Thymus (tissue), 11 donors: Measurements from ENCODE around the gene TM7SF2. TPM values are rescaled to one million over a fixed set of nuclear protein-coding genes. Genes with fewer than 3 reads are reported as not detected.

ENCODE experiments used
- DNase-seq, 9 donors: peaks; one replicate each; pipeline ENCODE4 v3.0.0-alpha.2; 2013; ENCODE audit warnings: low spot score in 9 of 9, low read depth in 6 of 9, missing footprints in 1 of 9
- H3K27ac ChIP-seq, 2 donors: one replicate each; pipeline ENCODE4 v1.5.1; 2013; ENCODE audit warnings: control low read depth in 1 of 2, low read depth in 1 of 2, low read length in 1 of 2, mild to moderate bottlenecking in 1 of 2, moderate library complexity in 1 of 2
- H3K27me3 ChIP-seq, 2 donors: one replicate each; pipeline ENCODE4 v1.5.1; 2013; ENCODE audit warnings: low read length in 1 of 2; ENCODE audit not compliant: control insufficient read depth in 2 of 2, insufficient read depth in 1 of 2
- H3K36me3 ChIP-seq, 2 donors: one replicate each; pipeline ENCODE4 v1.5.1; 2013; ENCODE audit warnings: low read length in 1 of 2, mild to moderate bottlenecking in 1 of 2, moderate library complexity in 1 of 2; ENCODE audit not compliant: control insufficient read depth in 2 of 2, insufficient read depth in 2 of 2
- H3K4me1 ChIP-seq, 2 donors: one replicate each; pipeline ENCODE4 v1.5.1; 2013; ENCODE audit warnings: low read length in 2 of 2; ENCODE audit not compliant: control insufficient read depth in 2 of 2, insufficient read depth in 2 of 2
- H3K4me3 ChIP-seq, 2 donors: one replicate each; pipeline ENCODE4 v1.5.1; 2013; ENCODE audit warnings: low read length in 2 of 2, control low read depth in 1 of 2, mild to moderate bottlenecking in 1 of 2
- H3K9me3 ChIP-seq, 2 donors: one replicate each; pipeline ENCODE4 v1.5.1; 2013; ENCODE audit warnings: low read length in 1 of 2, mild to moderate bottlenecking in 1 of 2; ENCODE audit not compliant: control insufficient read depth in 2 of 2, insufficient read depth in 1 of 2
- WGBS: extraction: QIAGEN DNeasy Blood & Tissue Kit; methylation state at CpG from one replicate; pipeline ENCODE4 v1.1.7; 2013; 5-methylcytosine and 5-hydroxymethylcytosine counted together
- polyA plus RNA-seq: library from polyadenylated mRNA; stranded (reverse); fragments of 200-250 nt; gene quantifications from one replicate; pipeline ENCODE4 v1.2.3, GENCODE V29; 2013
- total RNA-seq: library from RNA; stranded (reverse); fragments of 120-200 nt; gene quantifications from one replicate; pipeline ENCODE4 v1.2.4, GENCODE V29; 2013
- donor health status: healthy.

TM7SF2 gene
- total and polyA plus RNA-seq, 2 donors: 16.1 to 35.8 TPM

- peaks cover 11 to 12% of the 10 kb centered on the region in 2 donors for H3K36me3 ChIP-seq
- H3K9me3 ChIP-seq: no peaks in the 10 kb centered on the region
- H3K4me3 ChIP-seq: no peak overlapping the region
- DNase-seq: no peak
- no peak overlapping the region for H3K27ac ChIP-seq
- peaks cover 0 to 2% of the 10 kb centered on the region in 2 donors for H3K4me1 ChIP-seq
- 92% methylated on average over 4 of the region's 4 CpGs for WGBS
- no peaks in the 10 kb centered on the region for H3K27me3 ChIP-seq
These were observed 39.6 kb upstream of the TM7SF2 start for GRCh38 chr11:65071907-65072630.

GRCh38 chr11:65072631-65072966 is 39.1 kb upstream of the TM7SF2 start:
- H3K9me3 ChIP-seq: no peaks in the 10 kb centered on the region
- no peak overlapping the region for H3K4me3 ChIP-seq
- no peak for DNase-seq
- peaks cover 0 to under 1% of the 10 kb centered on the region in 2 donors for H3K4me1 ChIP-seq
- H3K27ac ChIP-seq: no peak overlapping the region
- peaks cover 17 to 18% of the 10 kb centered on the region in 2 donors for H3K36me3 ChIP-seq
- no peaks in the 10 kb centered on the region for H3K27me3 ChIP-seq
- 92% methylated on average over 1 of the region's 1 CpG for WGBS

- peaks cover 0 to 18% of the 10 kb centered on the region in 2 donors for H3K4me1 ChIP-seq
- 98% methylated on average over 4 of the region's 4 CpGs for WGBS
- DNase-seq: no peak
- H3K27ac ChIP-seq: no peak overlapping the region
- no peaks in the 10 kb centered on the region for H3K27me3 ChIP-seq
- no peaks in the 10 kb centered on the region for H3K9me3 ChIP-seq
- H3K4me3 ChIP-seq: no peak overlapping the region
- peaks cover 34 to 51% of the 10 kb centered on the region in 2 donors for H3K36me3 ChIP-seq
These were observed 34.2 kb upstream of the TM7SF2 start for GRCh38 chr11:65077451-65077850.

GRCh38 chr11:65078151-65078550 is 33.5 kb upstream of the TM7SF2 start:
- H3K27me3 ChIP-seq: no peaks in the 10 kb centered on the region
- peak in 8 of 9 donors; percentile 37 to 80 (median 54) for DNase-seq
- H3K4me3 ChIP-seq: no peak overlapping the region
- H3K27ac ChIP-seq: peak overlapping the region in 1 of 2 donors; percentile 3
- no peaks in the 10 kb centered on the region for H3K9me3 ChIP-seq
- 67% methylated on average over 3 of the region's 3 CpGs for WGBS
- H3K36me3 ChIP-seq: peaks cover 34 to 55% of the 10 kb centered on the region in 2 donors
- H3K4me1 ChIP-seq: peaks cover 1 to 24% of the 10 kb centered on the region in 2 donors

GRCh38 chr11:65078786-65079342 is 32.8 kb upstream of the TM7SF2 start:
- Histone ChIP-seq H3K27me3 (no peaks in the 10 kb centered on the region), H3K27ac (peak overlapping the region in 1 of 2 donors; percentile 3), H3K4me3 (no peak overlapping the region), H3K36me3 (peaks cover 34 to 55% of the 10 kb centered on the region in 2 donors), H3K9me3 (no peaks in the 10 kb centered on the region), H3K4me1 (peaks cover 7 to 30% of the 10 kb centered on the region in 2 donors)
- no peak for DNase-seq
- WGBS: 98% methylated on average over 9 of the region's 9 CpGs

GRCh38 chr11:65083134-65083833 is 28.4 kb upstream of the TM7SF2 start:
- 8% methylated on average over 13 of the region's 13 CpGs for WGBS
- Histone ChIP-seq H3K27ac (peak overlapping the region; percentile 49 to 86), H3K36me3 (peaks cover 47 to 67% of the 10 kb centered on the region in 2 donors)

GRCh38 chr11:65083834-65084597 is 27.7 kb upstream of the TM7SF2 start, which contains the start of the genes CDCA5 and ZFPL1:
Gene CDCA5, minus strand, starts transcription at chr11:65084040. Its CDS starts 62 bp downstream, at chr11:65083978.
Gene ZFPL1, plus strand, starts transcription at chr11:65084222. Its CDS starts 477 bp downstream, at chr11:65084699.
- H3K27me3 ChIP-seq: no peaks in the 10 kb centered on the region
- DNase-seq: peak; percentile 83 to 98 (median 94)
- peak within 1 kb of the TSS; percentile 86 to 94 for H3K27ac ChIP-seq
- under 1% methylated on average over 79 of the region's 79 CpGs for WGBS
- peak within 1 kb of the TSS; percentile 73 to 98 for H3K4me3 ChIP-seq
- peaks cover 14 to 33% of the 10 kb centered on the region in 2 donors for H3K4me1 ChIP-seq
- H3K36me3 ChIP-seq: peaks cover 48 to 69% of the 10 kb centered on the region in 2 donors
- peaks cover 0 to 2% of the 10 kb centered on the region in 2 donors for H3K9me3 ChIP-seq

More at GRCh38 chr11:65083134-65083833, 28.4 kb upstream of the TM7SF2 start:
- no peaks in the 10 kb centered on the region for H3K27me3 ChIP-seq
- peak overlapping the region; percentile 73 to 98 for H3K4me3 ChIP-seq
- no peaks in the 10 kb centered on the region for H3K9me3 ChIP-seq
- peaks cover 14 to 40% of the 10 kb centered on the region in 2 donors for H3K4me1 ChIP-seq
- peak in 2 of 9 donors; percentile 6 to 21 for DNase-seq

GRCh38 chr11:65084598-65085375 is 26.9 kb upstream of the TM7SF2 start:
- H3K4me3 ChIP-seq: peak overlapping the region; percentile 73 to 98
- H3K4me1 ChIP-seq: peaks cover 14 to 31% of the 10 kb centered on the region in 2 donors
- no peaks in the 10 kb centered on the region for H3K27me3 ChIP-seq
- WGBS: 57% methylated on average over 23 of the region's 23 CpGs
- H3K9me3 ChIP-seq: peaks cover 0 to 2% of the 10 kb centered on the region in 2 donors
- H3K27ac ChIP-seq: peak overlapping the region; percentile 86 to 94
- no peak for DNase-seq
- peaks cover 46 to 62% of the 10 kb centered on the region in 2 donors for H3K36me3 ChIP-seq
